NT2/D1 (cell line): ENCODE data around the gene SMIM35.

Experiments
- DNase-seq: peaks from one replicate; pipeline ENCODE4 v3.0.0-alpha.2; 2011; ENCODE audit warnings: low read depth, low spot score
- H3K27me3 ChIP-seq: 2 replicates; pipeline ENCODE4 v1.6.0; 2011; ENCODE audit warnings: mild to moderate bottlenecking; ENCODE audit not compliant: insufficient read length, insufficient read depth
- H3K36me3 ChIP-seq: 2 replicates; pipeline ENCODE4 v1.6.1; 2011; ENCODE audit warnings: mild to moderate bottlenecking, low read length, mixed read lengths; ENCODE audit not compliant: insufficient read depth, insufficient read length
- H3K4me1 ChIP-seq: 2 replicates; pipeline ENCODE4 v1.5.1; 2011; ENCODE audit not compliant: insufficient read depth, insufficient read length
- H3K4me3 ChIP-seq: 2 replicates; pipeline ENCODE4 v1.5.1; 2011; ENCODE audit warnings: low read depth; ENCODE audit not compliant: insufficient read length
- H3K9ac ChIP-seq: 2 replicates; pipeline ENCODE4 v1.6.0; 2011; ENCODE audit warnings: low read depth; ENCODE audit not compliant: insufficient read length
- H3K9me3 ChIP-seq: 2 replicates; pipeline ENCODE4 v1.5.1; 2011; ENCODE audit warnings: mild to moderate bottlenecking, low read length; ENCODE audit not compliant: insufficient read depth
- SUZ12 ChIP-seq: IDR thresholded peaks from 2 replicates; pipeline ENCODE4 v1.6.1; 2011; ENCODE audit not compliant: insufficient read length, insufficient read depth; ENCODE audit errors: extremely low read depth
- YY1 ChIP-seq: IDR thresholded peaks from 2 replicates; pipeline ENCODE4 v1.6.1; 2011; ENCODE audit not compliant: insufficient read length, insufficient read depth
- ZNF274 ChIP-seq: IDR thresholded peaks from 2 replicates; pipeline ENCODE4 v1.6.1; 2011; ENCODE audit warnings: mild to moderate bottlenecking, low read depth, low read length

SMIM35 gene

GRCh38 chr11:117973503-117973860 is 113.3 kb downstream of the SMIM35 start:
- TF ChIP-seq SUZ12 (no peak), YY1 (no peak), ZNF274 (no peak)
- H3K4me3 ChIP-seq = no peak overlapping the region
- H3K36me3 ChIP-seq = no peaks in the 10 kb centered on the region
- H3K27me3 ChIP-seq = no peaks in the 10 kb centered on the region
- no peaks in the 10 kb centered on the region for H3K4me1 ChIP-seq
- DNase-seq = no peak
- no peak overlapping the region for H3K9ac ChIP-seq
- H3K9me3 ChIP-seq = no peaks in the 10 kb centered on the region

GRCh38 chr11:117972629-117973502 is 113.9 kb downstream of the SMIM35 start:
- TF ChIP-seq ZNF274 (no peak), YY1 (no peak), SUZ12 (no peak)
- H3K9ac ChIP-seq = no peak overlapping the region
- no peak overlapping the region for H3K4me3 ChIP-seq
- no peaks in the 10 kb centered on the region for H3K4me1 ChIP-seq
- no peak for DNase-seq
- H3K27me3 ChIP-seq = no peaks in the 10 kb centered on the region
- no peaks in the 10 kb centered on the region for H3K36me3 ChIP-seq
- H3K9me3 ChIP-seq = no peaks in the 10 kb centered on the region

- no peaks in the 10 kb centered on the region for H3K36me3 ChIP-seq
- no peak overlapping the region for H3K9ac ChIP-seq
- H3K9me3 ChIP-seq = no peaks in the 10 kb centered on the region
- DNase-seq = no peak
- H3K4me1 ChIP-seq = no peaks in the 10 kb centered on the region
- TF ChIP-seq ZNF274 = no peak
- H3K4me3 ChIP-seq = no peak overlapping the region
- no peaks in the 10 kb centered on the region for H3K27me3 ChIP-seq
These were observed 114.7 kb downstream of the SMIM35 start for GRCh38 chr11:117972044-117972443.

GRCh38 chr11:117970400-117971024 is 116.3 kb downstream of the SMIM35 start:
- DNase-seq = no peak
- no peaks in the 10 kb centered on the region for H3K9me3 ChIP-seq
- H3K9ac ChIP-seq = no peak overlapping the region
- H3K27me3 ChIP-seq = no peaks in the 10 kb centered on the region
- H3K36me3 ChIP-seq = no peaks in the 10 kb centered on the region
- no peaks in the 10 kb centered on the region for H3K4me1 ChIP-seq
- no peak overlapping the region for H3K4me3 ChIP-seq
- TF ChIP-seq YY1 (no peak), ZNF274 (no peak), SUZ12 (no peak)

- H3K4me3 ChIP-seq = no peak overlapping the region
- TF ChIP-seq YY1 = no peak
- no peak for TF ChIP-seq ZNF274
- TF ChIP-seq SUZ12 = no peak
These were observed 117.4 kb downstream of the SMIM35 start for GRCh38 chr11:117969160-117969991.

GRCh38 chr11:117966908-117967307 is 119.9 kb downstream of the SMIM35 start:
- Histone ChIP-seq H3K36me3 (no peaks in the 10 kb centered on the region), H3K27me3 (no peaks in the 10 kb centered on the region), H3K9me3 (no peaks in the 10 kb centered on the region), H3K4me3 (no peak overlapping the region), H3K9ac (no peak overlapping the region), H3K4me1 (no peaks in the 10 kb centered on the region)
- TF ChIP-seq ZNF274 = no peak
- no peak for TF ChIP-seq YY1
- TF ChIP-seq SUZ12 = no peak
- DNase-seq = no peak

More at GRCh38 chr11:117969160-117969991, 117.4 kb downstream of the SMIM35 start:
- Histone ChIP-seq H3K36me3 (no peaks in the 10 kb centered on the region), H3K4me1 (no peaks in the 10 kb centered on the region), H3K27me3 (no peaks in the 10 kb centered on the region), H3K9me3 (no peaks in the 10 kb centered on the region), H3K9ac (no peak overlapping the region)
- DNase-seq = no peak

- Histone ChIP-seq H3K4me3 (no peak overlapping the region), H3K9ac (no peak overlapping the region), H3K4me1 (no peaks in the 10 kb centered on the region), H3K36me3 (no peaks in the 10 kb centered on the region), H3K9me3 (no peaks in the 10 kb centered on the region), H3K27me3 (no peaks in the 10 kb centered on the region)
- no peak for DNase-seq
- TF ChIP-seq YY1 (no peak), ZNF274 (no peak), SUZ12 (no peak)
These were observed 123.9 kb downstream of the SMIM35 start for GRCh38 chr11:117962826-117963225.
